Measurements from ENCODE around the gene KIAA0513.

Gene KIAA0513

DNA sequence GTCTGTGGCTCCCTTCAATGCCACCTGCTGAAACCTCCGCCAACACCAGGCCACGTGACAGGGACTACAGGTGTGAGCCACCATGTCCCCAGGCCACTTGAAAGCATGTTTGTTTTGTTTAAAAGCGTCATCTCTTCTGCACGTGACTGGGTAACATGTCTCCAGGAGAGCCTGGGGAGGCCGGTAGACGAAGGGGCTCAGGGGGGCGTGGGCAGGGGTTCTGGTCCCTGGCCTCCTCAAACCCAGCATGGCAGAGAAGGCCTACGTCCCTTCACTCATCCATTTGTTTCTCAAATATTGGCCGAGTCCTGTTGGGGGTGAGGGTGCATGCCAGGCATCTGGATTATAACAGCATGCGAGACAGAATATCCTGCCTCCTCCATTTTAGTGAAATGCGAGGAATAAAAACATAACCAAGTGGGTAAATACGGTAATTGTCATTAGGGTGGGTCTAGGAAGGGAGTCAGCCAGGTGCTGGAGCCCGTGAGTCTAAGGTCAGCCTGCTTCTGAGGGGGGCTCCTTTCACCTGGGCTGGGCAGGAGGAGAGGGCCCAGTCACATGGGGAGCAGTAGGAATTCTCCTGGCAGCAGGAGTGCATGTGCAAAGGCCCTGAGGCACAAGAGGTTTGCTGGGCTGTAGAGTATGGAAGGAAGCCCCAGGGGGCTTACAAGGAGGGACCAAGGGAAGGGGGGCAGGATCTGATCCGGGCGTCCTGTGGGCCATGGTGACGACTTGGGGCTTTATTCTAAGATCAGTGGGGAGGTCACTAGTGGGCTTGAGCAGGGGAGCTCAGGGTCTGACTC is 111.4 kb downstream of the KIAA0513 start:
- no peak for DNase-seq

DNA sequence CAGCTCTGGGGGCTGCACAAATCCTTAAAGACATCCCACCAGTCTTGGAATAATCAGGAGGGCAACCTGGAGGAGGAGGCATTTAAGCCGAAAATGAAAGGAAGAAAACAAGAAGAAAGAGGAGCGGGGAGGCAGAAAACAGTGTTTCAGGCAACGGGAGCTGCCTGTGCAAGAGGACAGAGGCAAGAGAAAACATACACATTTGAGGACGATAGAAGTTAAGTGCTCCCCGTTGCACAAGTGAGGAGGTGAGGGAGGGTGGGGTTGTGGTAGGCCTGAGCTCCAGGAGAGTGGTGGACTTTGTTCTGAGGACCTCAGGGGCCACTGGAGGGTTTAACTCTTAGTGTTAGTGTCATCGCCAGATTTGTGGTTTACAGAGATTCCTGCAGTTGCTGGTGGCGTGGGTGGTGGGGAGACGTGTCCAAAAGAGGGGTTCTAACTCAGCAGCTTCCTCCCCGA is 112.3 kb downstream of the KIAA0513 start:
- DNase-seq = no peak

DNA sequence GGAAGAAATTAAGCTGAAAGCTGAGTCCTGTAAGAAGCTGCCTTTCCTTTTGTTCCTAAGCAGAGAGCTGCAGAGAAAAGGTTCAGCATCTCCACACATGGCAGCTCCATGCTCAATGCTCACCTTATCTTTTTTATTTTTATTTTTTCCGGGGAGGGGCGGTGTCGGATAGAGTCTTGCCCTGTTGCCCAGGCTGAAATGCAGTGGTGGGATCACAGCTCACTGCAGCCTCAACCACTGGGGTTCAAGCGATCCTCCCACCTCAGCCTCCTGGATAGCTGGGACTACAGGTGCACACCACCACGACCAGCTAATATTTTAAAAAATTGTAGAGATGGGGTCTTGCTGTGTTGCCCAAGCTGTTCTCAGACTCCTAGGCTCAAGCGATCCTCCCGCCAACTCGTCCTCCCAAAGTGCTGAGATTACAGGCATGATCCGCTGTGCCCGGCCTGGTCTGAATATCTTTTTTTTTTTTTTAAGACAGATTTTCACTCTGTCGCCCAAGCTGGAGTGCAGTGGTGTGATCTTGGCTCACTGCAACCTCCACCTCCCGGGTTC is 112.9 kb downstream of the KIAA0513 start:
- DNase-seq = no peak

DNA sequence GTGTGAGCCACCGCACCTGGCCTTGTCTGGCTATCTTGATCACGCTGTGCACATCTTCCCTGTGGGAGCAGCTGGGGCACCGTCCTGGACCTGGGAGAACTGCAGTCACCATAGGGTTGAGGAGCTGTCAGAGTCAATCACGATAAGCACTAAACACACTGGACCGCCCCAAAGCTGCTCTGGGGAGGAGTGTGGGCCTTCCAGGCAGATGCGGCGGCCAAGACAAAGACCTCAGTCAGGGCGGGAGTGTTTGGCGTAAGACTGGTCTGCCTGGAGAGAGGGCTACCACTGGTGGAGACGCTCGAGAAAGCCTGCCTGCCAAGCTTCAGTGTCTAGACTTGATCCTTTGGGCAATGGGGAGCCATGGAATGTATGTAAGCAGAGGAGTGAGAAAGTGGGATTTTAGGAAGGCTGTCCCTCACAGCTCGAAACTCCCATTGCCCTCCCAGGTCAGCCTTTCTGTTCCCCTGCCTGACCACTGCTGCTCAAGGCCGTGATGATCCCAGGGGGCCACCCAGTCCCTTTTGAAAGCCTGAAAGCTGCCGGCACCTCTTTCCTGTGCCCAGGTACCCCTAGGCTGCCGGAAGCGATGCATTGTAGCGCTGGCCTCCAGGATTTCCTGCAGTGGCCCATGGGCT is 114.0 kb downstream of the KIAA0513 start:
- no peak for DNase-seq

DNA sequence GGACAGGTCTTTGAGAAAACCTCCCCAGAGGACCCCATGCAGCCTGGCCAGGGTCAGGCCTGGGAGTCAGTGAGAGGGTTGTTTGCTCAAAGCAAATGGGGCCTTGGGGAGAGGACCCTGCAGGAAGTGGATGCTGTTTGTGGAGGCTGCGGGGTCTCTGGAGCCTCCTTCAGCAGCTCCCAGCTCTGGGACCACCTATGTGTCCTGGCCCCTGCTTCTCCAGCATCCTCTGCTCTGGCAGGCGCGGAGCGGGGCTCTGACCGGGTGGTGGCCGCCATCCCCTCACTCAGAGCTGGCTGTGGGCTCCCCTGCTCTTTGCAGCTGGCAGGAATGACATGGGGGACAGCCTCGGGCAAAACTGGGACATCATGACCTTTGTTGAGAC is 114.5 kb downstream of the KIAA0513 start:
- no peak for DNase-seq

DNA sequence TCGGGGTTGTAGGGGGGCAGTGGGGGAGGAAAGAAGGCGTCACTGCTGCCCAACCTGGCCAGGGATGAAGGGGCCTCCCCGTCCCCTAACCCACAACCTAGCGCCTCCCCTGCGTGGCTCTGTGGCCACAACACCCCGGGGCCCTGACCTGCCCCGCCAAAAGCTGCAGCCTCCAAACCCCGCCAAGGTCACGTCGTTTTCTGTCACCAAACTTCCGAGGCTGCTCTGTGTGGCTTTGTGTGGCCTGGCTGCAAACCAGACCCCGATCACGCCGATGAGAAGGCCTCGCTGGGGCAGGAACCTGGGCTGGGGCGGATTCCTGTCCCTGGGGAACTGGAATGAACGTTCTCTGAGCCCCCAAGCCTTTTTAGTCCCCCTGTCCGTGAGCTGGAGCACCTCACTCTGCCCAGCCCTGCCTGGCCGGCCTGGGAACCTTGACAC is 115.2 kb downstream of the KIAA0513 start:
- DNase-seq = no peak

All from KG1 (cell line).